HEK293 (cell line): Measurements from ENCODE around the gene CRABP2.

Experiments
- CTCF ChIA-PET: fragments of 350-600 bp; formaldehyde crosslinking; extraction: SDS; loops from one replicate; lab custom pipeline; 2021; ENCODE audit warnings: antibody characterized with exemption; lab: Yijun Ruan, JAX
- POLR2A ChIA-PET: fragments of 300-600 bp; formaldehyde crosslinking; extraction: SDS; loops from one replicate; lab custom pipeline; 2020; ENCODE audit warnings: antibody characterized with exemption, inconsistent platforms; lab: Yijun Ruan, JAX
- H3K27ac ChIP-seq: fragments of 200-500 bp; sonication (Bioruptor generic); 2 replicates; pipeline ENCODE4 v1.5.1; 2014; ENCODE audit warnings: low read depth, low read length, control low read depth, inconsistent platforms; ENCODE audit errors: extremely low read depth
- H3K36me3 ChIP-seq, 2 experiments: fragments of 200-500 bp in 1 of 2; sonication (Bioruptor generic) in 1 of 2; 1 replicate in 1 of 2; 2 replicates in 1 of 2; pipeline ENCODE4 v1.5.1; 2014 to 2017; ENCODE audit warnings: inconsistent platforms in 2 of 2, low read length in 2 of 2; ENCODE audit not compliant: control insufficient read depth in 2 of 2, insufficient read depth in 1 of 2
- H3K4me1 ChIP-seq: fragments of 200-500 bp; sonication (Bioruptor generic); 2 replicates; pipeline ENCODE4 v1.5.1; 2014; ENCODE audit warnings: mild to moderate bottlenecking, low read length, inconsistent platforms; ENCODE audit not compliant: control insufficient read depth, insufficient read depth
- H3K4me3 ChIP-seq: 2 replicates; pipeline ENCODE4 v1.5.1; 2011; ENCODE audit warnings: low read depth, mild to moderate bottlenecking, control low read depth, low read length, moderate library complexity
- H3K9me3 ChIP-seq: fragments of 200-500 bp; sonication (Bioruptor generic); 2 replicates; pipeline ENCODE4 v1.5.1; 2014; ENCODE audit warnings: low read depth, low read length, inconsistent platforms; ENCODE audit not compliant: control insufficient read depth, insufficient read depth
- BCL11A ChIP-seq: fragments of 450-650 bp; formaldehyde crosslinking; IDR thresholded peaks from 2 replicates; pipeline ENCODE4 v1.5.1; 2016; ENCODE audit warnings: low read depth, missing biosample characterization, missing genetic modification characterization
- EGR2 ChIP-seq: fragments of 450-650 bp; formaldehyde crosslinking; IDR thresholded peaks from 2 replicates; pipeline ENCODE4 v1.5.1; 2016; ENCODE audit warnings: low read depth, missing biosample characterization, missing genetic modification characterization
- GLI4 ChIP-seq: fragments of 450-650 bp; formaldehyde crosslinking; IDR thresholded peaks from 2 replicates; pipeline ENCODE4 v1.5.1; 2016; ENCODE audit warnings: missing biosample characterization, missing genetic modification characterization
- OSR2 ChIP-seq: fragments of 450-650 bp; formaldehyde crosslinking; IDR thresholded peaks from 2 replicates; pipeline ENCODE4 v1.5.1; 2016; ENCODE audit warnings: missing biosample characterization, missing genetic modification characterization
- PRDM1 ChIP-seq: fragments of 450-650 bp; formaldehyde crosslinking; IDR thresholded peaks from 2 replicates; pipeline ENCODE4; 2016; ENCODE audit warnings: missing biosample characterization, missing genetic modification characterization
- REPIN1 ChIP-seq: fragments of 450-650 bp; formaldehyde crosslinking; IDR thresholded peaks from 2 replicates; pipeline ENCODE4 v1.5.1; 2017; ENCODE audit warnings: missing biosample characterization, missing genetic modification characterization, low read depth
- SP3 ChIP-seq: fragments of 450-650 bp; formaldehyde crosslinking; IDR thresholded peaks from 2 replicates; pipeline ENCODE4 v1.5.1; 2016; ENCODE audit warnings: missing biosample characterization, missing genetic modification characterization
- SP7 ChIP-seq: fragments of 450-650 bp; formaldehyde crosslinking; IDR thresholded peaks from 2 replicates; pipeline ENCODE4 v1.5.1; 2016; ENCODE audit warnings: missing biosample characterization, missing genetic modification characterization
- ZFHX2 ChIP-seq: fragments of 450-650 bp; formaldehyde crosslinking; conservative IDR thresholded peaks from 2 replicates; pipeline ENCODE4 v1.5.1; 2016; ENCODE audit warnings: missing biosample characterization, missing genetic modification characterization
- ZNF10 ChIP-seq: fragments of 450-650 bp; formaldehyde crosslinking; IDR thresholded peaks from 2 replicates; pipeline ENCODE4 v1.5.1; 2017; ENCODE audit warnings: missing biosample characterization, missing genetic modification characterization
- ZNF292 ChIP-seq: fragments of 450-650 bp; formaldehyde crosslinking; IDR thresholded peaks from 2 replicates; pipeline ENCODE4 v1.5.1; 2016; ENCODE audit warnings: low read depth, missing biosample characterization, missing genetic modification characterization, borderline replicate concordance
- ZNF350 ChIP-seq: fragments of 450-650 bp; formaldehyde crosslinking; IDR thresholded peaks from 2 replicates; pipeline ENCODE4 v1.5.0; 2017; ENCODE audit warnings: missing biosample characterization, mild to moderate bottlenecking, missing genetic modification characterization
- ZNF366 ChIP-seq: fragments of 450-650 bp; formaldehyde crosslinking; conservative IDR thresholded peaks from 2 replicates; pipeline ENCODE4 v1.5.1; 2016; ENCODE audit warnings: missing biosample characterization, missing genetic modification characterization
- ZNF510 ChIP-seq: fragments of 450-650 bp; formaldehyde crosslinking; IDR thresholded peaks from 2 replicates; pipeline ENCODE4 v1.5.1; 2018; ENCODE audit warnings: mild to moderate bottlenecking, missing genetic modification characterization, missing biosample characterization; ENCODE audit not compliant: insufficient replicate concordance
- ZNF596 ChIP-seq: fragments of 450-650 bp; IDR thresholded peaks from 2 replicates; pipeline ENCODE4 v1.5.0; 2018; ENCODE audit warnings: missing biosample characterization, mild to moderate bottlenecking, missing genetic modification characterization, moderate library complexity
- ZNF624 ChIP-seq: fragments of 450-650 bp; formaldehyde crosslinking; IDR thresholded peaks from 2 replicates; pipeline ENCODE4 v1.5.1; 2017; ENCODE audit warnings: missing biosample characterization, missing genetic modification characterization
- ZNF660 ChIP-seq: fragments of 450-650 bp; IDR thresholded peaks from 2 replicates; pipeline ENCODE4 v1.5.1; 2018; ENCODE audit warnings: missing biosample characterization, mild to moderate bottlenecking, missing genetic modification characterization
- ZNF677 ChIP-seq: fragments of 450-650 bp; IDR thresholded peaks from 2 replicates; pipeline ENCODE4 v1.5.0; 2018; ENCODE audit warnings: missing biosample characterization, mild to moderate bottlenecking, missing genetic modification characterization, moderate library complexity
- TF ChIP-seq, protein P1 (sequence below): fragments of 450-650 bp; formaldehyde crosslinking; IDR thresholded peaks from 2 replicates; pipeline ENCODE4 v1.5.1; 2016; ENCODE audit warnings: missing biosample characterization, missing genetic modification characterization
- TF ChIP-seq, protein P2 (sequence below): fragments of 450-650 bp; formaldehyde crosslinking; IDR thresholded peaks from 2 replicates; pipeline ENCODE4 v1.5.1; 2016; ENCODE audit warnings: missing biosample characterization, missing genetic modification characterization
- TF ChIP-seq, protein P3 (sequence below): fragments of 450-650 bp; formaldehyde crosslinking; IDR thresholded peaks from 2 replicates; pipeline ENCODE4 v1.5.1; 2016; ENCODE audit warnings: missing biosample characterization, missing genetic modification characterization
- TF ChIP-seq, protein P4 (sequence below): fragments of 450-650 bp; formaldehyde crosslinking; IDR thresholded peaks from 2 replicates; pipeline ENCODE4 v1.5.1; 2016; ENCODE audit warnings: missing biosample characterization, missing genetic modification characterization

The CRABP2 gene

GRCh38 chr1:156741481-156741983, 36.1 kb upstream of the CRABP2 start:
- ChIA-PET CTCF (interaction anchor here (0.7 to 3.5 kb wide), 6 partner anchors 13 to 52 kb away, joined by 3 to 28 read pairs (median 4); partner anchors contain the start of genes ISG20L2 and METTL25B), POLR2A (interaction anchor here (0.7 to 3.1 kb wide), 13 partner anchors 8 to 626 kb away, joined by 3 to 110 read pairs (median 4); partner anchors contain the start of genes HDGF, ISG20L2, METTL25B and PRCC)
- no peaks in the 10 kb centered on the region; the same call in 1 of the 2 replicates for H3K4me1 ChIP-seq
- H3K27ac ChIP-seq = peak overlapping the region; percentile 6; the same call in 1 of the 2 replicates
- no peaks in the 10 kb centered on the region for H3K9me3 ChIP-seq
- no peak for TF ChIP-seq ZNF510
- TF ChIP-seq ZNF660 (tag by site-specific recombination) = 0 out of 2 replicates have a peak, but pooled peaks have one; percentile 31
- no peak for TF ChIP-seq REPIN1
- peak; percentile 76 for TF ChIP-seq EGR2 (tag by site-specific recombination)
- TF ChIP-seq ZNF366 = peak; percentile 53; the same call in 1 of the 2 replicates
- peak; percentile 60; the same call in 1 of the 2 replicates for TF ChIP-seq OSR2 (tag by site-specific recombination)
- TF ChIP-seq ZNF596 = no peak
- no peak for TF ChIP-seq ZNF350 (tag by site-specific recombination)
- peak; percentile 31; the same call in 1 of the 2 replicates for TF ChIP-seq PRDM1
- TF ChIP-seq ZNF677 (tag by site-specific recombination) = no peak
- TF ChIP-seq ZFHX2 (tag by site-specific recombination) = peak; percentile 78
- TF ChIP-seq, protein P1, sequence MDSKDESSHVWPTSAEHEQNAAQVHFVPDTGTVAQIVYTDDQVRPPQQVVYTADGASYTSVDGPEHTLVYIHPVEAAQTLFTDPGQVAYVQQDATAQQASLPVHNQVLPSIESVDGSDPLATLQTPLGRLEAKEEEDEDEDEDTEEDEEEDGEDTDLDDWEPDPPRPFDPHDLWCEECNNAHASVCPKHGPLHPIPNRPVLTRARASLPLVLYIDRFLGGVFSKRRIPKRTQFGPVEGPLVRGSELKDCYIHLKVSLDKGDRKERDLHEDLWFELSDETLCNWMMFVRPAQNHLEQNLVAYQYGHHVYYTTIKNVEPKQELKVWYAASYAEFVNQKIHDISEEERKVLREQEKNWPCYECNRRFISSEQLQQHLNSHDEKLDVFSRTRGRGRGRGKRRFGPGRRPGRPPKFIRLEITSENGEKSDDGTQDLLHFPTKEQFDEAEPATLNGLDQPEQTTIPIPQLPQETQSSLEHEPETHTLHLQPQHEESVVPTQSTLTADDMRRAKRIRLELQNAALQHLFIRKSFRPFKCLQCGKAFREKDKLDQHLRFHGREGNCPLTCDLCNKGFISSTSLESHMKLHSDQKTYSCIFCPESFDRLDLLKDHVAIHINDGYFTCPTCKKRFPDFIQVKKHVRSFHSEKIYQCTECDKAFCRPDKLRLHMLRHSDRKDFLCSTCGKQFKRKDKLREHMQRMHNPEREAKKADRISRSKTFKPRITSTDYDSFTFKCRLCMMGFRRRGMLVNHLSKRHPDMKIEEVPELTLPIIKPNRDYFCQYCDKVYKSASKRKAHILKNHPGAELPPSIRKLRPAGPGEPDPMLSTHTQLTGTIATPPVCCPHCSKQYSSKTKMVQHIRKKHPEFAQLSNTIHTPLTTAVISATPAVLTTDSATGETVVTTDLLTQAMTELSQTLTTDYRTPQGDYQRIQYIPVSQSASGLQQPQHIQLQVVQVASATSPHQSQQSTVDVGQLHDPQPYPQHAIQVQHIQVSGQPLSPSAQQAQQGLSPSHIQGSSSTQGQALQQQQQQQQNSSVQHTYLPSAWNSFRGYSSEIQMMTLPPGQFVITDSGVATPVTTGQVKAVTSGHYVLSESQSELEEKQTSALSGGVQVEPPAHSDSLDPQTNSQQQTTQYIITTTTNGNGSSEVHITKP (tag by site-specific recombination) = peak; percentile 66
- TF ChIP-seq ZNF10 = peak; percentile 38; the same call in 1 of the 2 replicates
- H3K4me3 ChIP-seq = peak overlapping the region; percentile 8; the same call in 1 of the 2 replicates
- peaks cover 0 to 69% of the 10 kb centered on the region in 2 experiments; a peak in 1 of 3 replicates for H3K36me3 ChIP-seq

DNA sequence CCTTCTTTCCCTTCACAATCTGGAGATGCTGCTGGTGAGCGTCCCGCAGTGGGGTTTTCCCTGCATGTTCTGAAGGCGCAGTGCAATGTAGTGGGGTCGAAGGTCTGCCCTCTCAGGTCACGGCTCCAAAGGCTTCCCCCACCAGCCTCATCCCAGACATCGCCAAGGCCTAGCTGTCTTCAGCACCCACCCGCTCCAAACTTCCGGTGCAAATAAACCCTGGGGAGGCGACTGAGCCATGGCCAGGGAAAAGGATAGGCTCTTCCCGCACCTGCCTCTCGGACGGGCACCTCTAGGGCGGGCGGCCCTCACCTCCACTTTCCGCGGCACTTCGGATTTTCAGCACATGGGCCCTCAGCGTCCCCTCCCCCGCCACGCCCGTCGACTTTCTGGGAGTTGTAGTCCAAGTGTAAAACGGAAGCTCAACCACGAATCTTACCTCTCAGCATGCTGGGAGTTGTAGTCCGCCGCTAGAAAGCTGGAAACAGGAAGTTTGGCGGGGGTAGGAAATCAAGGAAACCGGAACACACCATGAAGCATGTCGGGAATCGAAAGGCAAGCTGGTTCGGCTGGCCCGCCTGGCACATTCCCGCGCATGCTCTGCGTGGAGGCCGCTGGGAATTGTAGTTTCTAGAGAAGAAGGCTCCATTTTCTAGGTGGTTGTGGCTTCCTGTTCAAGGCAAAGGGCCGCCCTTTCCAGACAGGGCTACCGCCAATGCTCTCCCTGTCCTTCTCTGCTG, 35.5 kb upstream of the CRABP2 start, which contains the start of gene MRPL24:
TSS of gene MRPL24 (minus strand) at position 348 of the 740 bp plus-strand sequence. CDS start 2,384 bp downstream, outside the sequence.
- no peaks in the 10 kb centered on the region for H3K9me3 ChIP-seq
- ChIA-PET POLR2A (interaction anchor here (0.7 to 3.1 kb wide), 13 partner anchors 9 to 626 kb away, joined by 3 to 110 read pairs (median 4); partner anchors contain the start of genes HDGF, ISG20L2, METTL25B and PRCC), CTCF (interaction anchor here (0.6 to 3.5 kb wide), 7 partner anchors 13 to 136 kb away, joined by 3 to 28 read pairs (median 4); partner anchors contain the start of genes ISG20L2 and METTL25B)
- no peaks in the 10 kb centered on the region for H3K4me1 ChIP-seq
- peak within 1 kb of the TSS; percentile 59 for H3K27ac ChIP-seq
- H3K36me3 ChIP-seq = peaks cover 0 to 75% of the 10 kb centered on the region in 2 experiments; a peak in 2 of 3 replicates
- H3K4me3 ChIP-seq = peak within 1 kb of the TSS; percentile 74
- TF ChIP-seq ZNF292 (tag by site-specific recombination) = no peak
- TF ChIP-seq, protein P2, sequence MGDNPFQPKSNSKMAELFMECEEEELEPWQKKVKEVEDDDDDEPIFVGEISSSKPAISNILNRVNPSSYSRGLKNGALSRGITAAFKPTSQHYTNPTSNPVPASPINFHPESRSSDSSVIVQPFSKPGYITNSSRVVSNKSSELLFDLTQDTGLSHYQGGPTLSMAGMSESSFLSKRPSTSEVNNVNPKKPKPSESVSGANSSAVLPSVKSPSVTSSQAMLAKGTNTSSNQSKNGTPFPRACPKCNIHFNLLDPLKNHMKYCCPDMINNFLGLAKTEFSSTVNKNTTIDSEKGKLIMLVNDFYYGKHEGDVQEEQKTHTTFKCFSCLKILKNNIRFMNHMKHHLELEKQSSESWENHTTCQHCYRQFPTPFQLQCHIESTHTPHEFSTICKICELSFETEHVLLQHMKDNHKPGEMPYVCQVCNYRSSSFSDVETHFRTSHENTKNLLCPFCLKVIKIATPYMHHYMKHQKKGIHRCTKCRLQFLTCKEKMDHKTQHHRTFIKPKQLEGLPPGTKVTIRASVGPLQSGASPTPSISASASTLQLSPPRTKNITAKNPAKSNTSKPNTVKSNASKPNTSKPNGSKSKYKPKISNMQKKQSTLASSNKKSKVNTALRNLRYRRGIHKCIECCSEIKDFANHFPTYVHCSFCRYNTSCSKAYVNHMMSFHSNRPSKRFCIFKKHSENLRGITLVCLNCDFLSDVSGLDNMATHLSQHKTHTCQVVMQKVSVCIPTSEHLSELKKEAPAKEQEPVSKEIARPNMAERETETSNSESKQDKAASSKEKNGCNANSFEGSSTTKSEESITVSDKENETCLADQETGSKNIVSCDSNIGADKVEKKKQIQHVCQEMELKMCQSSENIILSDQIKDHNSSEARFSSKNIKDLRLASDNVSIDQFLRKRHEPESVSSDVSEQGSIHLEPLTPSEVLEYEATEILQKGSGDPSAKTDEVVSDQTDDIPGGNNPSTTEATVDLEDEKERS (tag by site-specific recombination) = no peak
- TF ChIP-seq SP3 (tag by site-specific recombination) = peak; percentile 99
- peak; percentile 79; the same call in 1 of the 2 replicates for TF ChIP-seq SP7 (tag by site-specific recombination)
- no peak for TF ChIP-seq ZNF510
- TF ChIP-seq GLI4 (tag by site-specific recombination) = no peak
- TF ChIP-seq, protein P3, sequence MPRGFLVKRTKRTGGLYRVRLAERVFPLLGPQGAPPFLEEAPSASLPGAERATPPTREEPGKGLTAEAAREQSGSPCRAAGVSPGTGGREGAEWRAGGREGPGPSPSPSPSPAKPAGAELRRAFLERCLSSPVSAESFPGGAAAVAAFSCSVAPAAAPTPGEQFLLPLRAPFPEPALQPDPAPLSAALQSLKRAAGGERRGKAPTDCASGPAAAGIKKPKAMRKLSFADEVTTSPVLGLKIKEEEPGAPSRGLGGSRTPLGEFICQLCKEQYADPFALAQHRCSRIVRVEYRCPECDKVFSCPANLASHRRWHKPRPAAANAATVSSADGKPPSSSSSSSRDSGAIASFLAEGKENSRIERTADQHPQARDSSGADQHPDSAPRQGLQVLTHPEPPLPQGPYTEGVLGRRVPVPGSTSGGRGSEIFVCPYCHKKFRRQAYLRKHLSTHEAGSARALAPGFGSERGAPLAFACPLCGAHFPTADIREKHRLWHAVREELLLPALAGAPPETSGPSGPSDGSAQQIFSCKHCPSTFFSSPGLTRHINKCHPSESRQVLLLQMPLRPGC = no peak; the same call in 1 of the 2 replicates
- TF ChIP-seq, protein P4, sequence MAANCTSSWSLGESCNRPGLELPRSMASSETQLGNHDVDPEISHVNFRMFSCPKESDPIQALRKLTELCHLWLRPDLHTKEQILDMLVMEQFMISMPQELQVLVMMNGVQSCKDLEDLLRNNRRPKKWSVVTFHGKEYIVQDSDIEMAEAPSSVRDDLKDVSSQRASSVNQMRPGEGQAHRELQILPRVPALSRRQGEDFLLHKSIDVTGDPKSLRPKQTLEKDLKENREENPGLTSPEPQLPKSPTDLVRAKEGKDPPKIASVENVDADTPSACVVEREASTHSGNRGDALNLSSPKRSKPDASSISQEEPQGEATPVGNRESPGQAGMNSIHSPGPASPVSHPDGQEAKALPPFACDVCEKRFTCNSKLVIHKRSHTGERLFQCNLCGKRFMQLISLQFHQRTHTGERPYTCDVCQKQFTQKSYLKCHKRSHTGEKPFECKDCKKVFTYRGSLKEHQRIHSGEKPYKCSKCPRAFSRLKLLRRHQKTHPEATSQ (tag by site-specific recombination) = peak; percentile 38; the same call in 1 of the 2 replicates
- no peak for TF ChIP-seq ZNF624
- peak; percentile 74; the same call in 1 of the 2 replicates for TF ChIP-seq BCL11A (tag by site-specific recombination)
